ENCODE results near the gene TNFAIP2. TPM values are rescaled to one million over a fixed set of nuclear protein-coding genes. Genes with fewer than 3 reads are reported as not detected.
"Not testable (repeated sequence)": the region's sequence is repeated elsewhere in the genome, so short reads cannot be mapped to it uniquely, and the experiment has no call there.

Gene TNFAIP2
- polyA plus RNA-seq, 1 donor from 2014 or later: 1.8 TPM

- H3K9ac ChIP-seq (ENCODE audit: low read length): no peak overlapping the region
- no peak overlapping the region for H2AFZ ChIP-seq (ENCODE audit: low read depth, low read length)
- no peaks in the 10 kb centered on the region for H3F3A ChIP-seq (ENCODE audit: insufficient read depth, low read length, poor library complexity, severe bottlenecking)
- no peaks in the 10 kb centered on the region for H4K20me1 ChIP-seq (ENCODE audit: insufficient read depth)
- H3K36me3 ChIP-seq (ENCODE audit: insufficient read depth, low read length): no peaks in the 10 kb centered on the region
- no peak overlapping the region for H3K4me3 ChIP-seq (ENCODE audit: low read length)
- H3K79me2 ChIP-seq (replicated peaks; ENCODE audit: insufficient read depth, low read length): no peaks in the 10 kb centered on the region
- no peaks in the 10 kb centered on the region for H3K9me3 ChIP-seq (ENCODE audit: low read length)
- H3K27ac ChIP-seq (ENCODE audit: low read length): no peak overlapping the region
- no peaks in the 10 kb centered on the region for H3K27me3 ChIP-seq (ENCODE audit: insufficient read depth, low read depth, low read length)
- H3K9me2 ChIP-seq (ENCODE audit: insufficient read depth, low read length): no peaks in the 10 kb centered on the region
- no peak for TF ChIP-seq POLR2AphosphoS5 (IDR thresholded peaks at IDR 0.05)
- no peak for TF ChIP-seq EP300 (conservative IDR thresholded peaks at IDR 0.05; ENCODE audit: poor library complexity, severe bottlenecking)
- TF ChIP-seq, protein P1, sequence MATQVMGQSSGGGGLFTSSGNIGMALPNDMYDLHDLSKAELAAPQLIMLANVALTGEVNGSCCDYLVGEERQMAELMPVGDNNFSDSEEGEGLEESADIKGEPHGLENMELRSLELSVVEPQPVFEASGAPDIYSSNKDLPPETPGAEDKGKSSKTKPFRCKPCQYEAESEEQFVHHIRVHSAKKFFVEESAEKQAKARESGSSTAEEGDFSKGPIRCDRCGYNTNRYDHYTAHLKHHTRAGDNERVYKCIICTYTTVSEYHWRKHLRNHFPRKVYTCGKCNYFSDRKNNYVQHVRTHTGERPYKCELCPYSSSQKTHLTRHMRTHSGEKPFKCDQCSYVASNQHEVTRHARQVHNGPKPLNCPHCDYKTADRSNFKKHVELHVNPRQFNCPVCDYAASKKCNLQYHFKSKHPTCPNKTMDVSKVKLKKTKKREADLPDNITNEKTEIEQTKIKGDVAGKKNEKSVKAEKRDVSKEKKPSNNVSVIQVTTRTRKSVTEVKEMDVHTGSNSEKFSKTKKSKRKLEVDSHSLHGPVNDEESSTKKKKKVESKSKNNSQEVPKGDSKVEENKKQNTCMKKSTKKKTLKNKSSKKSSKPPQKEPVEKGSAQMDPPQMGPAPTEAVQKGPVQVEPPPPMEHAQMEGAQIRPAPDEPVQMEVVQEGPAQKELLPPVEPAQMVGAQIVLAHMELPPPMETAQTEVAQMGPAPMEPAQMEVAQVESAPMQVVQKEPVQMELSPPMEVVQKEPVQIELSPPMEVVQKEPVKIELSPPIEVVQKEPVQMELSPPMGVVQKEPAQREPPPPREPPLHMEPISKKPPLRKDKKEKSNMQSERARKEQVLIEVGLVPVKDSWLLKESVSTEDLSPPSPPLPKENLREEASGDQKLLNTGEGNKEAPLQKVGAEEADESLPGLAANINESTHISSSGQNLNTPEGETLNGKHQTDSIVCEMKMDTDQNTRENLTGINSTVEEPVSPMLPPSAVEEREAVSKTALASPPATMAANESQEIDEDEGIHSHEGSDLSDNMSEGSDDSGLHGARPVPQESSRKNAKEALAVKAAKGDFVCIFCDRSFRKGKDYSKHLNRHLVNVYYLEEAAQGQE (IDR thresholded peaks at IDR 0.05; ENCODE audit: borderline replicate concordance): no peak
- TF ChIP-seq SMC3 (conservative IDR thresholded peaks at IDR 0.05; ENCODE audit: poor library complexity): no peak
- TF ChIP-seq CTCF (IDR thresholded peaks at IDR 0.05; ENCODE audit: poor library complexity, severe bottlenecking): no peak
- TF ChIP-seq TAF1 (IDR thresholded peaks at IDR 0.05; ENCODE audit: low read depth): no peak
- TF ChIP-seq MXI1 (conservative IDR thresholded peaks at IDR 0.05; ENCODE audit: poor library complexity, severe bottlenecking): no peak
- no peak overlapping the region for H3K4me2 ChIP-seq (ENCODE audit: low read length)
These were observed 31.7 kb downstream of the TNFAIP2 start for GRCh38 chr14:103155010-103155409.

DNA sequence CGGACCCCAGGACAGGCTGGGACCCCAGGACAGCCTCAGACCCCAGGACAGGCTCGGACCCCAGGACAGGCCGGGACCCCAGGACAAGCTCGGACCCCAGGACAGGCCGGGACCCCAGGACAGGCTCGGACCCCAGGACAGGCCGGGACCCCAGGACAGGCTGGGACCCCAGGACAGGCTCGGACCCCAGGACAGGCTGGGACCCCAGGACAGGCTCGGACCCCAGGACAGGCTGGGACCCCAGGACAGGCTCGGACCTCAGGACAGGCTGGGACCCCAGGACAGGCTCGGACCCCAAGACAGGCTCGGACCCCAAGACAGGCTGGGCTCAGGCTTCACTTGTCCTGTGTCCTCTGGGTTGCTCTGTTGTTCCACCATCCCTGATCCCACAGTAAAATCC lies 32.2 kb downstream of the TNFAIP2 start:
- not testable (repeated sequence) for H3K9me3 ChIP-seq (ENCODE audit: low read length); H3K36me3 ChIP-seq (ENCODE audit: insufficient read depth, low read length); H3K79me2 ChIP-seq (replicated peaks; ENCODE audit: insufficient read depth, low read length); H3K4me3 ChIP-seq (ENCODE audit: low read length); H2AFZ ChIP-seq (ENCODE audit: low read depth, low read length); H3K27me3 ChIP-seq (ENCODE audit: insufficient read depth, low read depth, low read length); H3K27ac ChIP-seq (ENCODE audit: low read length); H3K9ac ChIP-seq (ENCODE audit: low read length); H3F3A ChIP-seq (ENCODE audit: insufficient read depth, low read length, poor library complexity, severe bottlenecking); H3K4me2 ChIP-seq (ENCODE audit: low read length); H4K20me1 ChIP-seq (ENCODE audit: insufficient read depth); H3K9me2 ChIP-seq (ENCODE audit: insufficient read depth, low read length)

- Histone ChIP-seq H3F3A (ENCODE audit: insufficient read depth, low read length, poor library complexity, severe bottlenecking) (no peaks in the 10 kb centered on the region), H3K79me2 (replicated peaks; ENCODE audit: insufficient read depth, low read length) (no peaks in the 10 kb centered on the region), H3K9me3 (ENCODE audit: low read length) (no peaks in the 10 kb centered on the region), H4K20me1 (ENCODE audit: insufficient read depth) (no peaks in the 10 kb centered on the region), H3K4me2 (ENCODE audit: low read length) (no peak overlapping the region), H3K36me3 (ENCODE audit: insufficient read depth, low read length) (no peaks in the 10 kb centered on the region), H3K27ac (ENCODE audit: low read length) (no peak overlapping the region), H3K9me2 (ENCODE audit: insufficient read depth, low read length) (no peaks in the 10 kb centered on the region), H3K9ac (ENCODE audit: low read length) (no peak overlapping the region), H3K27me3 (ENCODE audit: insufficient read depth, low read depth, low read length) (no peaks in the 10 kb centered on the region), H2AFZ (ENCODE audit: low read depth, low read length) (no peak overlapping the region), H3K4me3 (ENCODE audit: low read length) (no peak overlapping the region)
- TF ChIP-seq TAF1 (IDR thresholded peaks at IDR 0.05; ENCODE audit: low read depth): no peak
- no peak for TF ChIP-seq SMC3 (conservative IDR thresholded peaks at IDR 0.05; ENCODE audit: poor library complexity)
- TF ChIP-seq, protein P1 (IDR thresholded peaks at IDR 0.05; ENCODE audit: borderline replicate concordance): no peak
- no peak for TF ChIP-seq MXI1 (conservative IDR thresholded peaks at IDR 0.05; ENCODE audit: poor library complexity, severe bottlenecking)
- TF ChIP-seq EZH2 (IDR thresholded peaks at IDR 0.05; ENCODE audit: borderline replicate concordance, insufficient read depth, low read length, poor library complexity, severe bottlenecking): no peak
- no peak for TF ChIP-seq CTCF (IDR thresholded peaks at IDR 0.05; ENCODE audit: poor library complexity, severe bottlenecking)
- no peak for TF ChIP-seq RAD21 (conservative IDR thresholded peaks at IDR 0.05)
- no peak for TF ChIP-seq POLR2AphosphoS5 (IDR thresholded peaks at IDR 0.05)
- no peak for TF ChIP-seq EP300 (conservative IDR thresholded peaks at IDR 0.05; ENCODE audit: poor library complexity, severe bottlenecking)
These were observed 32.6 kb downstream of the TNFAIP2 start for GRCh38 chr14:103155826-103156394.
